Aorta (tissue), 5 donors: ENCODE results near the gene TRPM7. TPM values are rescaled to one million over a fixed set of nuclear protein-coding genes. Genes with fewer than 3 reads are reported as not detected.
"Not testable (repeated sequence)": the region's sequence is repeated elsewhere in the genome, so short reads cannot be mapped to it uniquely, and the experiment has no call there.

ENCODE experiments used
- ATAC-seq: fragments of 200-7000 bp; cut with Tn5 transposase; one replicate; pipeline ENCODE4 v1.9.1; 2022; ENCODE audit warnings: moderate library complexity; ENCODE audit not compliant: low FRiP score
- DNase-seq, 2 donors: peaks; one replicate each; pipeline ENCODE4 v3.0.0-alpha.2; 2020
- H3K27ac ChIP-seq, 2 donors: one replicate each; pipeline ENCODE4 v1.5.1; 2013; ENCODE audit warnings: low read length in 2 of 2, mild to moderate bottlenecking in 2 of 2, moderate library complexity in 2 of 2, control low read depth in 1 of 2, inconsistent platforms in 1 of 2, low read depth in 1 of 2
- H3K27me3 ChIP-seq, 2 donors: one replicate each; pipeline ENCODE4 v1.6.1; 2013; ENCODE audit warnings: control low read depth in 1 of 2, low read length in 1 of 2, mild to moderate bottlenecking in 1 of 2, moderate library complexity in 1 of 2; ENCODE audit not compliant: insufficient read depth in 2 of 2, control insufficient read depth in 1 of 2
- H3K36me3 ChIP-seq, 2 donors: one replicate each; pipeline ENCODE4 v1.6.1; 2013; ENCODE audit warnings: control low read depth in 1 of 2, low read length in 1 of 2, mild to moderate bottlenecking in 1 of 2; ENCODE audit not compliant: insufficient read depth in 2 of 2, control insufficient read depth in 1 of 2
- H3K4me1 ChIP-seq, 2 donors: one replicate each; pipeline ENCODE4 v1.6.1; 2013; ENCODE audit warnings: low read length in 2 of 2, control low read depth in 1 of 2, mild to moderate bottlenecking in 1 of 2, moderate library complexity in 1 of 2; ENCODE audit not compliant: insufficient read depth in 2 of 2, control insufficient read depth in 1 of 2
- H3K4me3 ChIP-seq, 2 donors: one replicate each; pipeline ENCODE4 v1.5.1; 2013; ENCODE audit warnings: low read length in 2 of 2, control low read depth in 1 of 2, mild to moderate bottlenecking in 1 of 2
- H3K9me3 ChIP-seq: one replicate; pipeline ENCODE4 v1.6.1; 2013; ENCODE audit warnings: mild to moderate bottlenecking, low read length; ENCODE audit not compliant: control insufficient read depth
- WGBS, 2 donors: extraction: QIAGEN DNeasy Blood & Tissue Kit; methylation state at CpG; one replicate each; pipeline ENCODE4 v1.1.7; 2013; 5-methylcytosine and 5-hydroxymethylcytosine counted together
- intact Hi-C, 2 donors: fragments of 100-400 bp; cut with DNase I; formaldehyde crosslinking; loops; one replicate each; pipeline versions ENCODE4 v1.14.2 to v1.15.0; 2022
- polyA plus RNA-seq, 2 donors: library from polyadenylated mRNA; stranded (reverse); fragments of 200-250 nt; gene quantifications; one replicate each; pipeline ENCODE4 v1.2.3, GENCODE V29; 2013
- total RNA-seq, 2 donors: library from RNA; stranded (reverse); fragmentation: NEBNext Ultra II Directional; extraction: Animal tissue kit (Norgen Biotek cat#: 25700); gene quantifications; one replicate each; pipeline ENCODE4 v1.2.1, GENCODE V29; 2021
- donor health status: healthy with polysubstance abuse.
- donor health status: Bipolar disorder and iron deficiency.
- donor health status: DM: no; HTN: no; CAD: no.
- donor health status: DM: no; HTN: no; CAD: no.
- donor health status: DM: yes; HTN: yes; CAD: no.

TRPM7 gene
- total and polyA plus RNA-seq, 4 donors = 11.4 to 57.1 (median 30.8) TPM

DNA sequence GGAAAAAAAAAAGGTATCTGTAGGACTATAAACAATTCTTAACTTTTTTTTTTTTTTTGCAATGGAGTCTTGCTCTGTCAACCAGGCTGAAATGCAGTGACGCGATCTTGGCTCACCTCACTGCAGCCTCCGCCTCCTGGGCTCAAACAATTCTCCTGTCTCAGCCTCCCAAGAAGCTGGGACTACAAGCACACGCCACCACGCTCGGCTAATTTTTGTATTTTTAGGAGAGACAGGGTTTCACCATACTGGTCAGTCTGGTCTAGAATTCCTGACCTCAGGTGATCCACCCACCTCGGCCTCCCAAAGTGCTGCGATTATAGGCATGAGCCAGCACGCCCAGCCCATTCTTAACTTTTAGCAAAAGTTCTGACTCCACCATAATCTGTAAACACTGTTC, 50.5 kb downstream of the TRPM7 start:
- Histone ChIP-seq H3K27ac (no peak overlapping the region), H3K4me3 (no peak overlapping the region), H3K36me3 (peaks cover 0 to 4% of the 10 kb centered on the region in 2 donors), H3K4me1 (no peaks in the 10 kb centered on the region), H3K27me3 (no peaks in the 10 kb centered on the region), H3K9me3 (no peaks in the 10 kb centered on the region)
- intact Hi-C loops = no loop called here
- DNase-seq (no peak), ATAC-seq (no peak)
- 97 to 98% methylated on average over 9 of the region's 9 CpGs for WGBS, 2 donors

DNA sequence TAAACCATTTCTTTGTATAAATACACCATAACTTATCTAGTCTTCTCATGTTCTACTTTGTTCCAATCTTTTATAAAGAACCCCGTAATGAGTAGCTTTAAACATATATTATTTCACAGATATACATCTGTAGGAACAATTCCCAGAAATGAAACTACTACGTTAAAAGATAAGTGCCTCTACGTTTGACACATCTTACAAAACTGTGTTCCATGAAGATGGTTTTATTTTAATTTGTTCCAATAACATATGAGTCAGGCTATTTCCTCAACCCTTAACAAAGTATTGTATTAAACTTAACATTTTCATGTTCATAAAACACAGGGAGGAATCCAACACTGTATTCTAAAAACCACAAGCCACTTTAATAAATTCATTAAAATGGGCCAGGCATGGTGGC, 52.9 kb downstream of the TRPM7 start:
- DNase-seq (no peak), ATAC-seq (no peak)
- WGBS, 2 donors = 68 to 71% methylated on average over 3 of the region's 3 CpGs
- H3K27me3 ChIP-seq = no peaks in the 10 kb centered on the region
- peaks cover 0 to 7% of the 10 kb centered on the region in 2 donors for H3K36me3 ChIP-seq
- no peaks in the 10 kb centered on the region for H3K4me1 ChIP-seq
- intact Hi-C loops = no loop called here
- no peak overlapping the region for H3K4me3 ChIP-seq
- H3K27ac ChIP-seq = no peak overlapping the region
- no peaks in the 10 kb centered on the region for H3K9me3 ChIP-seq

DNA sequence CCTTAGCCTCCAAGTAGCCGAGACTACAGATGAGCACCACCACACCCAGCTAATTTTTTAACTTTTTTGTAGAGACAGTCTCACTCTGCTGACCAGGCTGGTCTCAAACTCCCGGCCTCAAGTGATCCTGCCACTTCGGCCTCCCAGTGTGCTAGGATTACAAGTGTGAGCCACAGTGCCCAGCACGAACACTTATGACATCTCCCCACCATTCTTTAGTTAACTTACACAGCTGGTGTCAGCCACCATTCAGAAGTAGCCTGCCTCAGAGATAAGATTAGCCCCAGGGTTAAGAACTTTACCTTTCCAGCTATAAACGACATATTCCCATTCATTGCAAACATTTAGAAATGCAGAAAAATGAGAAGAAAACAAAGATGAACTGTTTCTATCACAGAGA, 58.2 kb downstream of the TRPM7 start:
- peaks cover 0 to 4% of the 10 kb centered on the region in 2 donors for H3K36me3 ChIP-seq
- H3K9me3 ChIP-seq = no peaks in the 10 kb centered on the region
- intact Hi-C loops = no loop called here
- WGBS, 2 donors = 93 to 94% methylated on average over 5 of the region's 5 CpGs
- no peaks in the 10 kb centered on the region for H3K27me3 ChIP-seq
- no peak for DNase-seq
- no peak overlapping the region for H3K4me3 ChIP-seq
- no peak for ATAC-seq
- H3K27ac ChIP-seq = no peak overlapping the region
- no peaks in the 10 kb centered on the region for H3K4me1 ChIP-seq

DNA sequence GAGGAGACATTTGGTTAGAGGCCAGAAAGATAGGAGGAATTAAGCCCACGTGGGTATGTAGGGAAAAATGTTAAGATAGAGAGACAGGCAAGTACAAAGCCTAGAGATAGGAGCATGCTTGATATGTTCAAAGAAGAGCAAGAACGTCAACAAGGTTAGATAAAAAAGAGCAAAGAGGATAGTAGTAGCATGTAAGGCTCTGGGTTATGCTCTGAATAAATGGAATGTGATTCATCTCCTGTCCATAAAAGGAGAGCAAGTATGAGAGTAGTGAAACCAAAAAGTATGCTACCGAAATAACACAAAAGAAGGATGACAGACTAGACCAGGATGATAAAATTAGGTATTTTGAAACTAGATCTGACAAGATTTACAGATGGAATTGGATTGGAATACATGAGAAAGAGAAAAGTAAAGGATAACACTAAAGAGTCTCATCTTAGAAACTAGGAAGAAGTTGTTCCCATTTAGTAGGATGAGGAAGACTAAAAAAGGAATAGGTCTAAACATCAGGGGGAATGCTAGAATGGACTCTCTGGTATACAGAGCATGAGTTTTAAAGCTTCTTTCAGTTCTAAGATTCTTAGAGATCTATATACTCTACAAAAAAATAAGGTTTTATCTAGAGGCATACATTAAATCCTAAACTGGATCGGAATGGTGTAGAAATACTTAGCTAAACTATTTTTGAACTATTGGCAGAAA, 59.1 kb downstream of the TRPM7 start:
- Histone ChIP-seq H3K27ac (no peak overlapping the region), H3K4me3 (no peak overlapping the region), H3K4me1 (no peaks in the 10 kb centered on the region), H3K9me3 (no peaks in the 10 kb centered on the region), H3K27me3 (no peaks in the 10 kb centered on the region), H3K36me3 (peaks cover 0 to 6% of the 10 kb centered on the region in 2 donors)
- WGBS, 2 donors = 68 to 70% methylated on average over 4 of the region's 4 CpGs
- ATAC-seq (no peak), DNase-seq (no peak)
- intact Hi-C loops = no loop called here

DNA sequence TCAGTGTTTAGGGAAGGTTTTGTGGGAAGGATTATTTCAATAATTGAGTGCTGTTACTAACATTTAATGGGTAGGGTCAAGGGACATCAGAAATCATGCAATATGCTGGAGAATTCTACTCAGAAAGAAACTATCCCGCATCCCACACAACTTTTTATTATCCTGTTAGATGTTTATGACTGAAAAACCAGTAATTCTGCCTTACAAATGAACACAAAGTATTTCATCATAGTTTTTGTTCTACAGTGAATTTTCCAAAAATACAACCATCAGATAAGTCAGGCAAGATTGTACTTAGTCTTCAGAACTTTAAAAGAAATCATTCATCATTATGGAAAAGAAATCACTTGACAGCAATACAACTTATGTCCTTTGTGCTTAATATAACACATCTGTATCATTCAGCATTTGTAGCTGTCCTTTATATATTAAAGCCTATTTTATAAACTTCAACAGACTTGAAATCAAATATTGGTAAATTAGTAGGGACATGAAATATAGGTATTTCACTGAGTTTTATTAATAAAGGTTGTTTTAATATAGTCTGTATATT, 61.9 kb downstream of the TRPM7 start:
- no peak overlapping the region for H3K4me3 ChIP-seq
- H3K36me3 ChIP-seq = peaks cover 0 to 1% of the 10 kb centered on the region in 2 donors
- H3K27ac ChIP-seq = no peak overlapping the region
- intact Hi-C loops = no loop called here
- DNase-seq (no peak), ATAC-seq (no peak)
- 75 to 90% methylated on average over 1 of the region's 1 CpG for WGBS, 2 donors
- H3K4me1 ChIP-seq = no peaks in the 10 kb centered on the region
- no peaks in the 10 kb centered on the region for H3K9me3 ChIP-seq
- H3K27me3 ChIP-seq = no peaks in the 10 kb centered on the region

DNA sequence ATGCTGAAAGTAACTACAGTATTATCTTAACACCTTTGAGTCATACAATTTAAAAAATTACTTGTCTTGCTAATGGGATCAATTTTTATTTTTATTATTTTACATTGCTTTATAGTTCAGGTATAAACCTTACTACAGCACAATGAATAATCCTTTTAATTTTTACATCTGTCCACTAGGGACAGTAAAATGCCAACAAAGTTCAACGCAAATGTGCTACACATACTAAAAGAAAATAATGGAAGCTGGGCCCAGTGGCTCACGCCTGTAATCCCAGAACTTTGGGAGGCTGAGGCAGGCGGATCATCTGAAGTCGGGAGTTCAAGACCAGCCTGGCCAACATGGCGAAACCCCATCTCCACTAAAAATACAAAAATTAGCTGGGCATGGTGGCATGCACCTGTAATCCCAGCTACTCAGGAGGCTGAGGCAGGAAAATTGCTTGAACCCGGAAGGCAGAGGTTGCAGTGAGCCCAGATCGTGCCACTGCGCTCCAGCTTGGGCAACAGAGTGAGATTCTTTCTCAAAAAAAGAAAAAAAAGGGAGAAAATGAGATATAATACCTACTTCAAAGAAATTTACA, 64.1 kb downstream of the TRPM7 start:
- H3K27ac ChIP-seq, H3K9me3 ChIP-seq, DNase-seq, intact Hi-C loops, H3K4me3 ChIP-seq, ATAC-seq, H3K36me3 ChIP-seq, H3K27me3 ChIP-seq, H3K4me1 ChIP-seq: not testable (repeated sequence)
- WGBS, 2 donors = 81 to 82% methylated on average over 8 of the region's 8 CpGs

DNA sequence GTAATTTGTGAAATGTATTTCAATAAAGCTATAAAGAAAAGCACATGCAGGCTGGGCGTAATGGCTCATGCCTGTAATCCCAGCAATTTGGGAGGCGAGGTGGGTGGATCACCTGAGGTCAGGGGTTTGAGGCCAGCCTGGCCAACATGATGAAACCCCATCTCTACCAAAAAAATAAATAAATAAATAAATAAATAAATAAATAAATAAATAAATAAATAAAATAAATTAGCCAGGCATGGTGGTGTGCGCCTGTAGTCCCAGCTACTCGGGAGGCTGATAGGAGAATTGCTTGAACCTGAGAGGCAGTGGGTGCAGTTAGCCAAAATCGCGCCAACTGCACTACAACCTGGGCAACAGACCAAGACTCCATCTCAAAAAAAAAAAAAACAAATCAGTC, 69.6 kb downstream of the TRPM7 start:
- DNase-seq, intact Hi-C loops, H3K36me3 ChIP-seq, H3K27ac ChIP-seq, H3K9me3 ChIP-seq, H3K27me3 ChIP-seq, H3K4me3 ChIP-seq, ATAC-seq, H3K4me1 ChIP-seq: not testable (repeated sequence)
- 88 to 92% methylated on average over 6 of the region's 6 CpGs for WGBS, 2 donors

DNA sequence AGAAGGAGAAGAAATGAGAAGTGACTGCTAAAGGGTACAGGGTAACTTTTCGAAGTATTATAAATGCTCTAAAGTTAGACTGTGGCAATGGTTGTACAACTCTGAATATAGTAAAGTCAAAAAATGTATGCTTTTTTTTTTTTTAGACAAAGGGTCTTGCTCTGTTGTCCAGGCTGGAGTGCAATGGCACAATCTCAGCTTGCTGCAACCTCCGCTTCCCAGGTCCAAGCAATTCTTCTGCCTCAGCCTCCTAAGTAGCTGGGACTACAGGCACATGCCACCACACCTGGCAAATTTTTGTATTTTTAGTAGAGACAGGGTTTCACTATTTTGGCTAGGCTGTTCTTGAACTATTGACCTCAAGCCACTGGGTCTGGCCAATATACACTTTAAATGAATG, 70.0 kb downstream of the TRPM7 start:
- H3K4me1 ChIP-seq, H3K27me3 ChIP-seq, H3K4me3 ChIP-seq, H3K36me3 ChIP-seq, H3K27ac ChIP-seq, intact Hi-C loops, H3K9me3 ChIP-seq, ATAC-seq, DNase-seq: not testable (repeated sequence)
- WGBS, 2 donors = 94 to 96% methylated on average over 2 of the region's 2 CpGs

DNA sequence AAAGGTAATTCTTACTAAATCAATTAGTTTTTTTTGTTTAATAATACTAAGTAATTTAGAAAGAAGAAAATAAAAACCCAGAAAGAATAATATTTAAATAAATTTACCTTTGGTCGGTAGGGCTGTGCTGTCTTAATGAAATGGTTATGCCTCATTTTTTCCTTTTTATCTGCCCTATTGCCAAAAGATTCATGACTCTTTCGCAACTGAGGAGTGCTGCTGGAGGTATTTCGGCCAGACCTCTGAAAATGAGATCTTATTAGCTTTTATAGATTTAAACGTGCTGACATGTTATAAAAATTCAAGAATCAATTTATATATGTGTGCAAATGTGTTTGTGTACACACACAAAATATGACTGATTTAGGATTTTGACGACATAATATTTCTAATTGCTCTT, 73.0 kb downstream of the TRPM7 start:
- 89 to 93% methylated on average over 5 of the region's 5 CpGs for WGBS, 2 donors
- ATAC-seq = no peak
- Histone ChIP-seq H3K4me1 (no peaks in the 10 kb centered on the region), H3K9me3 (no peaks in the 10 kb centered on the region), H3K27ac (no peak overlapping the region), H3K36me3 (no peaks in the 10 kb centered on the region), H3K4me3 (no peak overlapping the region), H3K27me3 (no peaks in the 10 kb centered on the region)
- intact Hi-C loops = no loop called here
- DNase-seq = no peak
